Activated naive CD8-positive, alpha-beta T cell treated with anti-CD3 and anti-CD28 coated beads, Interleukin-2, amount 50 U/mL, for 24 hours (primary cell): Measurements from ENCODE around the gene SKIC8.

ENCODE experiments used
- ATAC-seq: fragments of 150-1000 bp; cut with Tn5 transposase; one replicate; pipeline ENCODE4 v1.10.0; 2021
- DNase-seq: peaks from one replicate; pipeline ENCODE4 v3.0.0; 2021
- H3K27ac Mint-ChIP-seq: one replicate; pipeline ENCODE4 v1.8.0; 2021; ENCODE audit warnings: mild to moderate bottlenecking, mixed read lengths
- H3K27me3 Mint-ChIP-seq: one replicate; pipeline ENCODE4 v1.8.0; 2021; ENCODE audit warnings: mixed read lengths
- H3K36me3 Mint-ChIP-seq: one replicate; pipeline ENCODE4 v1.8.0; 2021; ENCODE audit warnings: low read depth, mixed read lengths
- H3K4me1 Mint-ChIP-seq: one replicate; pipeline ENCODE4 v1.8.0; 2021; ENCODE audit warnings: mixed read lengths
- H3K4me3 Mint-ChIP-seq: one replicate; pipeline ENCODE4 v1.8.0; 2021; ENCODE audit warnings: mild to moderate bottlenecking, moderate library complexity, mixed read lengths
- H3K9me3 Mint-ChIP-seq: one replicate; pipeline ENCODE4 v1.8.0; 2021; ENCODE audit warnings: mixed read lengths

Gene SKIC8

DNA sequence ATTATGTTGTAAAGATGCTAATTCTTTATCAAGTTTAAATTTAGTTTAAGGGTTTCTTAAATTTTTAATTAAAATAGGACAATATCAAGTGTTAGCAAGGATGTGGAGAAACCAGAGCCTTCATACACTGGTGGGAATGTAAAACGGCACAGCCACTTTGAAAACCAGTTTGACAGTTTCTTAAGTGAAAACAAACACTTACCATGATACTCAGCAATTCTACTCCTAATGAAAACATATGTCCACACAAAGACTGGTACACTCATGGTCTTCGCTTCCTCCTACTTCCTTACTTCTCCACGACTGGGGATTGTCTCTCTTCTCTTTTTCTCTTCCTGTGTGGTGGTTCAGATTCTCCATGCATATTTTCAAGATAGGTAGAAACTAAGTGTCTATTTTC is 9.2 kb downstream of the SKIC8 start:
- no peaks in the 10 kb centered on the region for H3K4me1 Mint-ChIP-seq
- H3K4me3 Mint-ChIP-seq = no peak overlapping the region
- no peaks in the 10 kb centered on the region for H3K9me3 Mint-ChIP-seq
- ATAC-seq (no peak), DNase-seq (no peak)
- peaks cover 43% of the 10 kb centered on the region for H3K36me3 Mint-ChIP-seq
- H3K27me3 Mint-ChIP-seq = no peaks in the 10 kb centered on the region
- no peak overlapping the region for H3K27ac Mint-ChIP-seq

DNA sequence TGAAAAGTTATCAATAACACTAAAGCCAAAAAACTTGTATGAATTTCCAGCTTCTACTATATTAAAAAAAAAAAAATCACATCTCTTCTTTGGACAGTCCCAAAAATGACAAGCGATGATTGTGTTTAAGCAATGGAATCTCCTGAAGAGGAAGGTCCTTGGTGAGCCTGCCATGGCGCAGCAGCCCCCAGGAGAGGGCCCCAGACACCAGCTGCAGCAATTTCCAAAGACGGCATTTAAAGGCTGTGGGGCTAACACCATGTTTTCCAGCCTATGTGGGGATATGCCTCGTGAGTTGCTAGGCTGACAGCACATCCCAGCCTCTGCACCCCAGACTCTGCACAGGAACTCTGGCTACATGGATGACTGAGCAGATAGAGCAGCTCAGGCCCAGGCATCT is 14.7 kb downstream of the SKIC8 start:
- H3K36me3 Mint-ChIP-seq = peaks cover 33% of the 10 kb centered on the region
- H3K9me3 Mint-ChIP-seq = no peaks in the 10 kb centered on the region
- DNase-seq (no peak), ATAC-seq (no peak)
- H3K27me3 Mint-ChIP-seq = no peaks in the 10 kb centered on the region
- H3K27ac Mint-ChIP-seq = no peak overlapping the region
- no peak overlapping the region for H3K4me3 Mint-ChIP-seq
- peaks cover 4% of the 10 kb centered on the region for H3K4me1 Mint-ChIP-seq

DNA sequence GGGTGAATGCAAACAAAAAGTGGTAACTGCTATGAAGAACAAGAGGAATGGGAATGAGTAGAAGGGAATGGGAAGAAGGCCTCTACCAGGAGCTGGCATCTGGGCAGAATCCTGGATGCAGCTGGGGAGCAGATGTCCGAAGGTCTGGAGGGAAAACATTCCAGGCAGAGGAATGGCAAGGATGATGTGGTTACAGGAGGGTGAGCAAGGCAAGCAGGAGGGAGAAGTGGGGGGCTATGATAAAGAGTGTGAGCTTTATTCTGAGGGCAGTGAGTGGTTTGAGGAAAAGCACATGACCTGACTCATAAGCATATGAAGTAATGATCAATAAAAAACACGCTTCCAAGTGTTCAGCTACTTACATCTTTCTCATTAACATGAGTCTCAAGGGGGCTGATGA is 17.1 kb downstream of the SKIC8 start:
- Mint-ChIP-seq H3K27me3 (no peaks in the 10 kb centered on the region), H3K9me3 (no peaks in the 10 kb centered on the region), H3K36me3 (peaks cover 35% of the 10 kb centered on the region), H3K4me1 (peaks cover 4% of the 10 kb centered on the region), H3K4me3 (no peak overlapping the region), H3K27ac (peak overlapping the region; percentile 9)
- ATAC-seq (no peak), DNase-seq (no peak)

DNA sequence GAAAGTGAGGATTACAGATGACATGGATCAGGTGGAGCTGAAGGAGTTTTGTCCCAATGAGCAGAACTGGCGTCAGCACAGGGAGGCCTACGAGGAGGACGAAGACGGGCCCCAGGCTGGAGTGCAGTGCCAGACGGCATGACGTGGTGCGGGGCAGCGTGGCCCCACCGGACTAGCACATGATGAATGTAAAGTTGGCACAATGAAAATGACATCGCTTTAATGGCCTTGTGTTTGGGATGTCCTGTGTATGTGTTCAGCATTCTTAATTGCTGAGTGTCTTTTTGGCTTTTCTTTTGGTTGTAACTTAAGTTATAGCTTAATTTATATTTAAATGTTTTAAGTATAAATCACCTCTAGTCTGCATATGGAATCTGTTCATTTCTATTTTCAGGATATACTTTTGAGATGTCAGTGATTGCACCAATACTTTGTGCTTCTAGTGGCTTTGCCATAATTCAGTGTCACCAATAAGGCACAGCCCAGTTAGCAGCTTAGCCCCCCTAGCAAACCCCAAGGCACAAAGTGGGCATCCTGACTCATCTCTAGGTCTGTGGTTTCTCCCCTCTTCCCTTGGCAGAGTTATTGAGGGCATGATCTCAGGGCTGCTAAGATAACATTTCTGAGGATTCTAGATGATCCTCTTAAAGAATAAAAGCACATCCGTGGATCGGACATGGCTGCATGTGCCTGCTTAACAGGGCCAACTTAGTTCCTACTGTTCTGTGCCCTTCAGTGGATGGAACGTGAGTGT is 18.9 kb downstream of the SKIC8 start:
- Mint-ChIP-seq H3K27ac (no peak overlapping the region), H3K36me3 (peaks cover 27% of the 10 kb centered on the region), H3K9me3 (no peaks in the 10 kb centered on the region), H3K27me3 (no peaks in the 10 kb centered on the region), H3K4me1 (peaks cover 4% of the 10 kb centered on the region), H3K4me3 (no peak overlapping the region)
- peak; percentile 46 for ATAC-seq
- no peak for DNase-seq

DNA sequence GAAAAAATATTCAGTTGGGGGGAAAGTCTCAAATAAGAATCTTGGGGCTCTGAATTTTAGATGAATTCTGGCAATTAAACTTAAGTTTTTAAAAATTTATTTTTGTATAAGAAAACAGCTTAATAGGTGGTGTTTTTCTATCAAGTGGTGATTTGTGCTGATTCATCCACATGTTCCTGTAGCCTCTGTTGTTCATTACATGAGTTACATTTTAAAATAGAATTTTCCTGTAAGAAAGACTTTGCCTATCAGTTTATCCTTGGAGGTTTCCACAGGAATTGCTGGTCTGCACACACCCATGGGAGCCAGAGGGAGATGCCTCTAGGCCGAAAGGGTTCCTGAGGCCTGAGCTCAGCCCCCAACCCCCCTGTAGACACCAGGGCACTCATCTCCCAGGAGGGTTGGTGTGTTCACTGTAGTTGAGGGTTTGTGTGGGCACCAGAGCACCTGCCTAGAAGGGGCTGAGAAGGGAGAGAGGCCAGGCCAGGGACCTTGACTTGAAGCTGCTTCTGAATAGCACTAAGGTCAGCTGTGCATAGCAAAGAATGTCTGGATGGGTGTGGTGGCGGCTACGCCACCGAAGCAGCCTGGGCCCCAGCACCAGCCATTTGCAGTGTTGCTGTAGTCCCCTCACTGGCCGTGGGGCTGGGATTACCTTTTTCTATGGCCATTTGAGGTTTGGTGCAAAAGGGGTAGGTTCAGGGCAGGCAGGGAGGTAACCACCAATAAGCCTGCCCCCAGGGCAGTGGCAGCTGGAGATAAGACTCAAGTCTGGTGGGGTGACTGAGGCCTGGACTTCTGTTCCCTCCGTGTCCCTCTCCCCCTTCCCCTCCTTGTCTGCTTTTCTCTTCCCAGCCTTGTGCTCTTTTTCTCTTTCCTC is 23.1 kb downstream of the SKIC8 start:
- no peak overlapping the region for H3K4me3 Mint-ChIP-seq
- peaks cover 30% of the 10 kb centered on the region for H3K36me3 Mint-ChIP-seq
- peak overlapping the region; percentile 42 for H3K27ac Mint-ChIP-seq

DNA sequence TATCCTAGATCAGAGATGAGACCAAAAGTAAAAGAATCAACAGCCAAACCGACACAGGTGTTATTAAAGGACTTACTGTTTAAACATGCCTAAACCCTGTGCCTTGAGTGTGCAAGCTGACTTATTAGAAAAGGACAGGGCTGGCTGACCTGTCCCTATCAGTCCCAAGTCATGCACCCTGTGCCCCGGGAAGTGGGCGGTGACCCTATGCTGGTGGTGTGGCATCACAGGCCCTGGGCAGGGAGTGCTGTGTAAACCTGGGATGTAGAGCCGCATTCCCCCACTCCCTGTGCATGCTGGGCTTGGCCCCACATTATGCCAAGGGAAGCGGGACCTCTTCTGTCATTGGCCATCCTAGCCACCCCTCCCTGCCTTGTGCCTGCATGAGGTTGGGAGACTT is 24.4 kb downstream of the SKIC8 start:
- DNase-seq (no peak), ATAC-seq (no peak)
- Mint-ChIP-seq H3K9me3 (no peaks in the 10 kb centered on the region), H3K27ac (no peak overlapping the region), H3K27me3 (no peaks in the 10 kb centered on the region), H3K4me3 (no peak overlapping the region), H3K36me3 (peaks cover 34% of the 10 kb centered on the region), H3K4me1 (no peaks in the 10 kb centered on the region)

More for the DNA sequence above, 23.1 kb downstream of the SKIC8 start:
- ATAC-seq (no peak), DNase-seq (no peak)
- no peaks in the 10 kb centered on the region for H3K27me3 Mint-ChIP-seq
- no peaks in the 10 kb centered on the region for H3K9me3 Mint-ChIP-seq
- peaks cover 4% of the 10 kb centered on the region for H3K4me1 Mint-ChIP-seq

DNA sequence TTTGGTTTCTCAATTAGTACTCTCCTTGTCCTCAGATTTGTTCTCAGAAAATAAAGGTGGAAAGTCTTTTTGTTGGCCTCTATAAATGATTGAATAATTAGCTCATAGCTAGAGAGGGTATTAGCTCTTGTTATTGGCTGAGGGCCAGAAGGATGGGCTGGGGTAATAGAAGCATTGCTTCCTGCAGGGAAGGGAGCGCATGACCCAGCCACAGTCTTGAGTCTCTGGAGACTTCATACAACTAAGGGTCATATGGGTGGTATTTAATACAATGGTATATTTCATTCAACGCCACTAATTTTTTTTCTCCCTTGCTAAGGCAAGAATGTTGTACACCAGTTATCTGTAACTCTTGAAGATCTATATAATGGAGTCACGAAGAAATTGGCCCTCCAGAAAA is 26.6 kb downstream of the SKIC8 start:
- H3K9me3 Mint-ChIP-seq = no peaks in the 10 kb centered on the region
- no peak for DNase-seq
- ATAC-seq = no peak
- peaks cover 25% of the 10 kb centered on the region for H3K36me3 Mint-ChIP-seq
- no peak overlapping the region for H3K4me3 Mint-ChIP-seq
- H3K27ac Mint-ChIP-seq = no peak overlapping the region
- H3K4me1 Mint-ChIP-seq = peaks cover 3% of the 10 kb centered on the region
- no peaks in the 10 kb centered on the region for H3K27me3 Mint-ChIP-seq

DNA sequence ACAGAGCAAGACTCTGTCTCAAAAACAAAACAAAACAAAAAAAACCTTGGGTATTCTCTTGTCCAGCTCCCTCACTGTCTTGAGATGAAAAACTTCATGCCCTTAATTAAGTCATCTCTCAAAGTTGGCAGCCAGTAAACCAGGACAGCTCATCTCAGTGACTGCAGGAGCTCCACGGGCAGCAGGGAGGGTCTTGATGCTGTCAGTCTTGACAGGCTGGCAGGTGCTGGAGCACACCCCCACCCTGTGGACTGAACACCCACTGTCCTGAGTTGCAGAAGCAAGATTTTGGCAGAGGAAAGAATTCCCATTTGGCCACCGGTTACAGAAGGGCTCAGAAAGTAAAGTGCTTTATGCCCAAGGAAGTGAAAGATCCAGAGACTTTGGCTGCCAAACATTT is 27.1 kb downstream of the SKIC8 start:
- peaks cover 25% of the 10 kb centered on the region for H3K36me3 Mint-ChIP-seq
- no peak for ATAC-seq
- H3K27me3 Mint-ChIP-seq = no peaks in the 10 kb centered on the region
- H3K9me3 Mint-ChIP-seq = no peaks in the 10 kb centered on the region
- H3K4me1 Mint-ChIP-seq = peaks cover 5% of the 10 kb centered on the region
- no peak for DNase-seq
- no peak overlapping the region for H3K27ac Mint-ChIP-seq
- H3K4me3 Mint-ChIP-seq = no peak overlapping the region

DNA sequence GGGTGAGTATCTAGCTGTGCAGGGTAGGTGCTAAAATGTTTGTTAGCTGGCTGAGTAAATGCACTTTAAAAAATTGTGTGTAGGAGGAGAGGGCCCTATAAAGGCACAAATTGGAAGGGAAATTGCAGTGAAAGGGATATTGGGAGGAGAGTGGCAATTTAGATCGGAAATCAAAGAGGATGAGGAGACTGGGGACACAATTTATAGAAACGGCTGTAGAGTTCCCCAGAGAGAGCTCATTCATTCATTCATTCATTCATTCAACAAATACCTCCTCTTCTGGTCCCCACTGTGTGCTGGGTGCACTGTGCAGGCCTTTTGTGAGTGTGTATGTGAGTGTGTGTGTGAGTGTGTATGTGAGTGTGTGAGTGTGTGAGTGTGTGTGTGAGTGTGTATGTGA is 32.6 kb downstream of the SKIC8 start:
- Mint-ChIP-seq H3K9me3 (no peaks in the 10 kb centered on the region), H3K4me3 (peak overlapping the region; percentile 48), H3K27ac (peak overlapping the region; percentile 30), H3K4me1 (peaks cover 27% of the 10 kb centered on the region), H3K36me3 (peaks cover 16% of the 10 kb centered on the region), H3K27me3 (no peaks in the 10 kb centered on the region)
- DNase-seq = no peak
- ATAC-seq = no peak

DNA sequence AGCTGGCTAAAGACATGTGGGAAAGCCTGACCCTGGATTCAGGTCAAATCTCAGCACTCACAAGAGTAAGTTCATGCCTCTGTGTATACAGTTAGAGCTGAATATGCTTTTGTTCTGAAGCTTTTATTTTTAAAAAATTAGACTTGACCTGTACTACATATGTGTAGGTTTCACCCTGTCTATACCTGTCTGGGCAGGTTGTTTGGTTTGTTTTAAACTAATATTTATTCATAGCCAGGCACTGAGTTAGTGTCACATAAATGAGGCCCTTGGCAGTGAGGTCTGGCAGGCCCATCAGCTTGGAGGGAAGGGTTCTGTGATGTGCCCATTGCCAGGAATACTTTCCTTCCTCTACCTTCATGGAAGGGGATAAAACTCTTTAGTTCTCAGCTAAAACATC is 33.2 kb downstream of the SKIC8 start:
- H3K27me3 Mint-ChIP-seq = no peaks in the 10 kb centered on the region
- DNase-seq (no peak), ATAC-seq (no peak)
- H3K27ac Mint-ChIP-seq = no peak overlapping the region
- peak overlapping the region; percentile 89 for H3K4me3 Mint-ChIP-seq
- H3K4me1 Mint-ChIP-seq = peaks cover 27% of the 10 kb centered on the region
- no peaks in the 10 kb centered on the region for H3K9me3 Mint-ChIP-seq
- peaks cover 14% of the 10 kb centered on the region for H3K36me3 Mint-ChIP-seq

DNA sequence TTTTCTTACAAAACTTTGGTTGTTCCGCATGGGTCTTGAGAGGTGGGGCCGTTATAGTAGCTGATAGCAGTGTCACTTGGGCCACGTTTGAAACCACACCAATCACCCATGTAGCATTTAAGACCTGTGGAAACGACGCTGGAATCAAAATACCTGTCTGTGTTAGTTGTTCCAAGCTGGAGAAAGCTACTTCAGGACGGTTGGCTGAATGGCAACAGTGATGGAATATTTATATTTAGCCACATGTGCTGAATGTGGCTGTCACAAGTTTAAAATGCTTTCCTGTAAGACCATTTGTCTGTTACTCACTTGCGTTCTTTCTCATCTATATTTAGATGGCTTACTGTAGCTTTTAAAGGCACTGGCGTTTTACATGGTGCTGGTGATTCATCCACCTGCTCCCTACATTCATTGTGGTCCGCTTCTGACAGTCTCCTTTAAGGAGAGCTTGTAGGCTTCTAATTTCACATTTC is 33.6 kb downstream of the SKIC8 start:
- no peaks in the 10 kb centered on the region for H3K27me3 Mint-ChIP-seq
- DNase-seq = no peak
- peak; percentile 40 for ATAC-seq
- H3K4me3 Mint-ChIP-seq = peak overlapping the region; percentile 89
- H3K36me3 Mint-ChIP-seq = peaks cover 11% of the 10 kb centered on the region
- H3K9me3 Mint-ChIP-seq = no peaks in the 10 kb centered on the region
- peaks cover 27% of the 10 kb centered on the region for H3K4me1 Mint-ChIP-seq
- H3K27ac Mint-ChIP-seq = peak overlapping the region; percentile 91

DNA sequence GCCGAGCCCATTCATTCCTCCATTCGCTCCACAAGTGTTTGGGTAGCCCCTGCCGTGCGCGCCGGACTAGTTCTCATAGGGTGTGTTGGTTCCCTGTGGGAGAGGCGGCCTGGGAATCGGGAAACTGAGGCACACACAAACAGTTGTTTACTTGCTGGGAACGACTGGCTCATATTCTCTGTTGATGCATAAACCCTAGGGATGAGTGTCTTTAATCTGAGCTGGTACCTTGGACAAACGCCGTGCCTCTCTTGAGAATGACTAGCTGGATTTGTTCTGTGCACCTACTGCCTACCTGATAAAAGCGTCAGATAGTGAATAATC is 34.3 kb downstream of the SKIC8 start:
- peaks cover 27% of the 10 kb centered on the region for H3K4me1 Mint-ChIP-seq
- no peaks in the 10 kb centered on the region for H3K27me3 Mint-ChIP-seq
- no peak for ATAC-seq
- no peak for DNase-seq
- peak overlapping the region; percentile 89 for H3K4me3 Mint-ChIP-seq
- H3K27ac Mint-ChIP-seq = peak overlapping the region; percentile 91
- no peaks in the 10 kb centered on the region for H3K9me3 Mint-ChIP-seq
- H3K36me3 Mint-ChIP-seq = peaks cover 9% of the 10 kb centered on the region

DNA sequence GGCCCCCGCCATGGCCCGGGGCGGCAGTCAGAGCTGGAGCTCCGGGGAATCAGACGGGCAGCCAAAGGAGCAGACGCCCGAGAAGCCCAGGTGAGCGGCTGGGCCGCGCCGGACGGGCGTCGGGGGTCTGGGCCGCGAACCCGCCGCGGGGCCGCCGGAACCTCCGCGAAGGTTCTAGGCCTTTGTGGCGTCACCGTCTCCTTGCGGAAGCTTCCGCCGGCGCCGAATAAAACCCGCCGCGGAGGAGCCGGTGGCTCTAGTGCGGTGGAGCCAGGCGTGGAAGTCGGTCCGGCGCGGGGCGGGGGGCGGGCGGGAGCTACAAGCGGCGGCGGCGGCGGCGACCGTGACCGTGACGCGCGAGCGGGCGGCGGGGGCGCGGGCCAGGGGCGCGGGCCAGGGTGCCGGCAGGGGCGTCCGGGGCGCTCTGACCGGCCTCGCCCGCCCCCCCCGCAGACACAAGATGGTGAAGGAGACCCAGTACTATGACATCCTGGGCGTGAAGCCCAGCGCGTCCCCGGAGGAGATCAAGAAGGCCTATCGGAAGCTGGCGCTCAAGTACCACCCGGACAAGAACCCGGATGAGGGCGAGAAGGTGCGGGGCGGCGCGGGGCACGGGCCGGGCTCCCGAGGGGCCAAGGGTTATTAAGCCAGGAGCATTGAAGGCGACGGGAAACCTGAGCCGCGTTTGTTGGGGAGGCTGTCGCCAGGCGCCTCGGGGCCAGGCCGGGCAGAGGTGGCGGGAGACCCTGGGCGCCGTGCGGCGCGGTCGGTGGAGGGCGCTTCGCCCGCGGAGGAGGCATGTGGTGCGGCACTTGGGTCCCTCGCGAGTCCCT is 34.9 kb downstream of the SKIC8 start, which contains the start of gene DNAJA4:
Gene DNAJA4, plus strand, starts transcription at position 259 of the 833 bp plus-strand sequence. Its CDS starts 202 bp downstream, at position 461.
- peak within 1 kb of the TSS; percentile 89 for H3K4me3 Mint-ChIP-seq
- H3K9me3 Mint-ChIP-seq = no peaks in the 10 kb centered on the region
- no peaks in the 10 kb centered on the region for H3K27me3 Mint-ChIP-seq
- peak; percentile 75 for ATAC-seq
- peak within 1 kb of the TSS; percentile 91 for H3K27ac Mint-ChIP-seq
- peaks cover 27% of the 10 kb centered on the region for H3K4me1 Mint-ChIP-seq
- H3K36me3 Mint-ChIP-seq = peaks cover 9% of the 10 kb centered on the region
- peak; percentile 64 for DNase-seq

DNA sequence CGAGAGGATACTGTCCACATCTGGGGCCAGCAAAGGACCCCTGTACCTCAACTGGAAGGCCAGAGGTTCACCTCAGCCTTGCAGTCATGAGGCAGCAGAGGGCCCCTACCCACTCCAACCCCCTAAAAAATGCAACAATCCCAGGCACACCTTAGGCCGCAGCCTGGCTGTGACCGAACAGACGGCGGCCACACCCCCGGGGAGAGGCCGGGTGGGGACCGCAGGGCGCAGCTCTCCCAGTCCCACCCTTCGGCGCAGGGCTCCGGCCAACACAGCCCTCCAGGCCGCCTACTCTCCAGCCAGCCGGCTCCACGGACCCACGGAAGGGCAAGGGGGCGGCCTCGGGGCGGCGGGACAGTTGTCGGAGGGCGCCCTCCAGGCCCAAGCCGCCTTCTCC is 35.5 kb downstream of the SKIC8 start:
- ATAC-seq = no peak
- Mint-ChIP-seq H3K27me3 (no peaks in the 10 kb centered on the region), H3K27ac (peak overlapping the region; percentile 27), H3K36me3 (peaks cover 9% of the 10 kb centered on the region), H3K4me1 (peaks cover 27% of the 10 kb centered on the region), H3K4me3 (peak overlapping the region; percentile 52), H3K9me3 (no peaks in the 10 kb centered on the region)
- DNase-seq = no peak
